Fibroblast of villous mesenchyme (primary cell): ENCODE results near the gene UBXN1. TPM values are rescaled to one million over a fixed set of nuclear protein-coding genes. Genes with fewer than 3 reads are reported as not detected.

Experiments
- DNase-seq: peaks from one replicate; pipeline ENCODE4 v3.0.0-alpha.2; 2010; ENCODE audit warnings: low read depth
- H3K4me3 ChIP-seq: 2 replicates; pipeline ENCODE4 v1.5.1; 2011; ENCODE audit warnings: low read depth, mild to moderate bottlenecking, low read length
- total RNA-seq: library from RNA; depleted of rRNA; stranded (reverse); fragments of >200 nt; gene quantifications from 2 replicates; pipeline ENCODE4 v1.2.3, GENCODE V29; 2012
- TF ChIP-seq, protein P1 (sequence below): IDR thresholded peaks from 2 replicates; pipeline ENCODE4 v1.5.1; 2012; ENCODE audit warnings: low read depth, mild to moderate bottlenecking, low read length; ENCODE audit not compliant: insufficient read depth

Gene UBXN1
- total RNA-seq, 1 donor: 52.7 TPM

DNA sequence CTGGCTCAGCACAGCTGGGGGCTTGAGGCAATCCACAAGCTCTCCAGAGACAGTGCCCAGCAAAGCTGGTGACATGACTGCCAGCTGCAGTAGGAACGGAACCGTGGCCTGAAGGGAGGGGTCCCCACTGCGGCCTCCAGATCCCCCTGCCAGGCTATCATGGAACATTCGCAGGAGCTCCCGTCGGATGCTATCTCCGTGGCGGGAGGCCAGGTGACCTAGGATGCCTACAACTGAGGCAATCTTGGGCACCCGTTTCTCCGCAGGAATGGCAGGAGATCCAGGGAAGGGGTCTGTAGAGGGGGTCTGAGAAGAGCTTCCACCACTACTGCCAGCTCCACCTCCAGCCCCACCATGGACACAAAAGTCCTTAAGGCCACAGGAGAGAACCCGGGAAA lies 29.9 kb downstream of the UBXN1 start:
- no peak overlapping the region for H3K4me3 ChIP-seq
- TF ChIP-seq, protein P1, sequence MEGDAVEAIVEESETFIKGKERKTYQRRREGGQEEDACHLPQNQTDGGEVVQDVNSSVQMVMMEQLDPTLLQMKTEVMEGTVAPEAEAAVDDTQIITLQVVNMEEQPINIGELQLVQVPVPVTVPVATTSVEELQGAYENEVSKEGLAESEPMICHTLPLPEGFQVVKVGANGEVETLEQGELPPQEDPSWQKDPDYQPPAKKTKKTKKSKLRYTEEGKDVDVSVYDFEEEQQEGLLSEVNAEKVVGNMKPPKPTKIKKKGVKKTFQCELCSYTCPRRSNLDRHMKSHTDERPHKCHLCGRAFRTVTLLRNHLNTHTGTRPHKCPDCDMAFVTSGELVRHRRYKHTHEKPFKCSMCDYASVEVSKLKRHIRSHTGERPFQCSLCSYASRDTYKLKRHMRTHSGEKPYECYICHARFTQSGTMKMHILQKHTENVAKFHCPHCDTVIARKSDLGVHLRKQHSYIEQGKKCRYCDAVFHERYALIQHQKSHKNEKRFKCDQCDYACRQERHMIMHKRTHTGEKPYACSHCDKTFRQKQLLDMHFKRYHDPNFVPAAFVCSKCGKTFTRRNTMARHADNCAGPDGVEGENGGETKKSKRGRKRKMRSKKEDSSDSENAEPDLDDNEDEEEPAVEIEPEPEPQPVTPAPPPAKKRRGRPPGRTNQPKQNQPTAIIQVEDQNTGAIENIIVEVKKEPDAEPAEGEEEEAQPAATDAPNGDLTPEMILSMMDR: no peak
- DNase-seq: no peak

DNA sequence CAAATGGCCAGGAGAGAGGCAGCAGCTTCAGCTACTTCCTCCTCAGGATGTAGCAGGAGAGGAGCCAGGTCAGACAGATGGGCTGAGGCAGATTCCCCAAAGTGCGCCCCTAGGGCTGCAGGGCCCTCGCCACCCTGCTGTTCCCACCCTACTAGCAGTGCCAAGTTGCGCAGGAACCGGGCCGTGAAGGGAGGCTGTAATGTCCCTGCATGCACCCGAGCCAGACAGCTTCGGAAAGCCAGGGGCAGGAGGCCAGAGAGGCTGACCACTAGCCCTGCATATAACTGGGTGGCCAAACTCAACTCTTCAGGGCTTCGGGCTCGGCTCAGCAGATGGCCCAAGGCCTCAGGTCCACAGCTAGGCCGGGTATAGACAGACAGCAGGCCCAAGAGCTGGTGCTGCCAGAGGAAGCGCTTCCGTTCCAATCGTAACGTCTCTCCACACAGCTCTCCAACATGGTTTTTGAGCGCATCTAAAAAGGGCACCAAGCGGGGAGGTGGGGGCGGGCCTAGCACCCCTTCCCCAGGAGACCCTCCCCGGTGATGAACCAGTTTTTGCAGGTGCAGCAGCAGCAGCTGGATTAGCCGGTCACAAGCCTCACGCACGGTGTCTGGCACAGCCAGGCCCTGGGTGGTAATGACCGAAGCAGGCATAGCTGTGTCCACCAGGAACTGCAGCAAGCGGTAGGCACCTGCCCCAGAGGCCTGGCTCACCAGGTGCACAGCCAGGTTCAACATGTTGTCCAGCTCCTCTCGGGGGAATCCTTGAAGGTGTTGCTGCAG lies 30.5 kb downstream of the UBXN1 start:
- H3K4me3 ChIP-seq: no peak overlapping the region
- no peak for DNase-seq
- TF ChIP-seq, protein P1: no peak

DNA sequence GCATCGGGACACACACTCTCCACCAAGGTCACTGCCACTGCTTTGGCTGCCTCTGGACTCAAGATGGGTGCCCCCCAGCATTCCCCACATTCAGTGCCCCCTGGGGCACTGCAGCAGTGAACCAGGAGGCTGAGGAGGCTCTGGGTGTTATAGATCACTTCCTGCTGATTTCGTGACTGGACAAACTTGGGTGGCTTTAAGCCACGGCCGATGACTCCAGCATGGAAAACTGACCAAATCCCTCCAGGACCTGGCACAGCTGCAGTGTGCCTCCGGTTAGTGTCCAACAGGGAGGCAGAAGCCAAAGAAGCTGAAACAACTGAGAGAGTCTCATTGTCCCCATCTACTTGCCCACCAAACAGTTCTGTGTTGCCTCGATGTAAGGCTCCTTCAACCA lies 31.3 kb downstream of the UBXN1 start:
- DNase-seq: no peak
- TF ChIP-seq, protein P1: no peak
- no peak overlapping the region for H3K4me3 ChIP-seq

DNA sequence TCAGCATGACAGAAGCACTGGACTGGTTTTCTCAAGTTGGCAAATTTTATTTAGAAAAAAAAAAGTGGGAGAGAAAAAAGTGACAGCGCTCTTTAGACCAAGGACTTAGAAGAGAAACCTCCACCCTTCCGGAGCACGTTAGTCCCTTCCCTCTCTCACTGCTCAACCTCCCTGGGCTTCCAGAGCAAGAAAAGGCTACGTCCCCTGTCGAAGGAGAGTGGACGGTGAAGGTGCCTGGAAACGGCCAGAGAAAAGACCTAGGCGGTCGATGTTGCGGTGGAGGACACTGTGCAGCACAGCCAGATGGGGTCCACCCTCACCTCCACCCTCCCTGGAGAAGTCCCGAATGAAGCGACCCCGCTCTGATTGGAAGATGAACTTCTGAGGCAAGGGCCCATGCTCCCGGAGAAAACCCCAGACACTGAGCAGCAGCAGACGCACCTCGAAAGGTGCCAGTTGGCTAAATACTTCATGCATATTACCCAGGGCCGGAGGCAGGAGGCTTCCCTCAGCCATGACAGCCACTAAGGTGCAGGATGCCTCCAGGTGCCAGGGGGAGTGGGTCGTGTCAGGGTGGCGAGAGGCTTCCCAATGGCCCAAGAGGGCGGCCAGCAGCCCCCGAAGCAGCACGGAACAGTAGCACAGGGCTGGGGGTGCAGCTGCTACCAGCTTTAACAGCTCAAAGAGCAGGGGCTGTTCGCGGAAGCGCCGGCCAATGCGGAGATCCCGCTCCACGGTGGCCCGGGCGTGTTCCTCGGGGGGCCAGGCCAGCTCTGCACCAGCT lies 31.9 kb downstream of the UBXN1 start:
- DNase-seq: no peak
- no peak overlapping the region for H3K4me3 ChIP-seq
- TF ChIP-seq, protein P1: no peak

DNA sequence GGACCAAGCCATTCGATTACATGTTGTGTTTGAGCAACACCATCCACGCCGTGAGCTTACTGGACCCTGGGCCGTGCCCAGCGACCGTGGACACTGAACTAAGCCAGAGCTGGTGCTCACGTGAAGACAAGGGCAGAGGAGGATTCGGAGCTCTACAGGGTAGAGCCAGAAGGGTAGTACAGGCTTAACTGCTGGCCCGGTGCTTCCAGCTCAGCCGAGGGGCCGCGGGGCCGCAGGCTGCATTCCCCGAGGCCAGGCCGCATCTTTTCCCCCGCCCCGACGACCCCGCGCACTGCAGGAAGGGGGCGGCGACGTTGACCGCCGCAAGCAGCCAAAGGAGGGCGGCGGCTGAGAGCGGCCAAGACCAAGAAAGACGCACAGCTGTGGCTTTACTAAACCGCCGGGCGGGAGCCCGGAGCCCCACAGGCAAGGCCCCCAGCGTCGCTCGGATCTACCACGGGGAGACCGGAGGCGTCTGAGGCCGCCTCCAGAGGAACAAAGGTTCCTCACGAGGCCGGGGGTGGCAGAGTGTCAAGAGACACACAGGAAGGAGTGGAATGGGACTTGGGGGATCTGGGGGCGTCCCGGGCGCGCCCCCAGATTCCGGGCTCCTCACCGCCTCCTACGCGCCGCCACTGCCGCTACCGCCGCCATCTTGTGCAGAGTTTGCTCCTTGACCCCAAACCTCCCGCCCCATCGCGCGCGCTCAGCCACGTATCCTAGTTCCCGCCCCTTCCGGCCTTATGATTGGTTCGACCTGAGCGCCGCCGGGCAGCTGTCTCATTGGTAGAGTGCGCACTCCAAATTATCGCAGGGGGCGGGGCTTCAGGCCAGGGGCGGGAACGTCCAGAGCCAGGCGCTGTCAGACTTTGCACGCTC lies 32.7 kb downstream of the UBXN1 start, which contains the start of gene GANAB:
Gene GANAB (minus strand): TSS at position 668 of the 879 bp plus-strand sequence. CDS start 14 bp downstream, at position 654.
- H3K4me3 ChIP-seq: peak within 1 kb of the TSS; percentile 96
- TF ChIP-seq, protein P1: no peak
- peak; percentile 98 for DNase-seq

DNA sequence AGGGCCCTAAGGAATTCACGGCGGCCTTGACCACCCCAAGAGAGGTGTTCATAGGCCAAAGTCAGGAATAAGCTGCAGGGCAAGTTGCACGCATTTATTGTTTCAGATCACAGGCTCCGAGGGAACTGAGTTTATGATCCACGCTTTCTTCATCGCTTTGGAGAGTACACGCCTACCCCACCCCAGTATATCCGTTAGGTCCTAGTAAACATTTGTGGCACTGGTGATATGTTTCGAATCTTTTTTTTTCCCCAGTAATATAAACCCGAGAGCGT lies 33.3 kb downstream of the UBXN1 start:
- peak; percentile 19 for DNase-seq
- TF ChIP-seq, protein P1: no peak
- H3K4me3 ChIP-seq: peak overlapping the region; percentile 96
